ENCODE results near the gene GCK.

Gene GCK

GRCh38 chr7:44123190-44124003, 65.8 kb downstream of the GCK start, which contains the start of gene POLD2:
POLD2 (minus strand) TSS chr7:44123548; CDS start chr7:44122053, 1,495 bp downstream.
- peak; percentile 98 for ATAC-seq (ENCODE audit: insufficient read depth, low read depth)
- Histone ChIP-seq H3K79me2 (ENCODE audit: insufficient read depth, low read length) (peaks cover 49% of the 10 kb centered on the region), H3K27me3 (ENCODE audit: insufficient read depth, low read length, poor library complexity) (no peaks in the 10 kb centered on the region), H3K4me1 (ENCODE audit: insufficient read depth, low read length) (peaks cover 49% of the 10 kb centered on the region), H2AFZ (ENCODE audit: low read depth, low read length) (peak within 1 kb of the TSS; percentile 82), H3K4me3 (ENCODE audit: low read depth in 1 of 2, low read length in 2 of 2) (peak within 1 kb of the TSS; percentile 66 to 77), H3K36me3 (ENCODE audit: insufficient read depth, low read length) (peaks cover 34% of the 10 kb centered on the region), H3K9ac (ENCODE audit: low read depth, low read length) (peak within 1 kb of the TSS; percentile 67), H3K4me2 (ENCODE audit: insufficient read depth, low read length) (peak within 1 kb of the TSS; percentile 95), H3K9me3 (ENCODE audit: insufficient read depth, low read length, severe bottlenecking) (no peaks in the 10 kb centered on the region), H4K20me1 (ENCODE audit: insufficient read depth, low read length) (peaks cover 15% of the 10 kb centered on the region; the same call in 1 of the 2 replicates), H3K27ac (ENCODE audit: low read length) (peak within 1 kb of the TSS; percentile 75)
- TF ChIP-seq CTCF (IDR thresholded peaks at IDR 0.05; ENCODE audit: borderline replicate concordance, extremely low read depth, low read length, poor library complexity, severe bottlenecking) (peak; percentile 18), EZH2 (IDR thresholded peaks at IDR 0.05; ENCODE audit: borderline replicate concordance, low read depth, low read length, severe bottlenecking) (no peak)
- peak; percentile 99 for DNase-seq

- H3K27ac ChIP-seq (ENCODE audit: low read length): peak overlapping the region; percentile 75
- H3K9me3 ChIP-seq (ENCODE audit: insufficient read depth, low read length, severe bottlenecking): no peaks in the 10 kb centered on the region
- peaks cover 54% of the 10 kb centered on the region for H3K79me2 ChIP-seq (ENCODE audit: insufficient read depth, low read length)
- H3K9ac ChIP-seq (ENCODE audit: low read depth, low read length): peak overlapping the region; percentile 67
- ATAC-seq (ENCODE audit: insufficient read depth, low read depth): no peak
- DNase-seq: no peak
- no peaks in the 10 kb centered on the region for H3K27me3 ChIP-seq (ENCODE audit: insufficient read depth, low read length, poor library complexity)
- TF ChIP-seq CTCF (IDR thresholded peaks at IDR 0.05; ENCODE audit: borderline replicate concordance, extremely low read depth, low read length, poor library complexity, severe bottlenecking): no peak
- no peak for TF ChIP-seq EZH2 (IDR thresholded peaks at IDR 0.05; ENCODE audit: borderline replicate concordance, low read depth, low read length, severe bottlenecking)
- H2AFZ ChIP-seq (ENCODE audit: low read depth, low read length): no peak overlapping the region
- H3K4me2 ChIP-seq (ENCODE audit: insufficient read depth, low read length): peak overlapping the region; percentile 95
- peak overlapping the region; percentile 66 to 77 for H3K4me3 ChIP-seq (ENCODE audit: low read depth in 1 of 2, low read length in 2 of 2)
- peaks cover 21% of the 10 kb centered on the region; the same call in 1 of the 2 replicates for H4K20me1 ChIP-seq (ENCODE audit: insufficient read depth, low read length)
- H3K4me1 ChIP-seq (ENCODE audit: insufficient read depth, low read length): peaks cover 49% of the 10 kb centered on the region
- H3K36me3 ChIP-seq (ENCODE audit: insufficient read depth, low read length): peaks cover 42% of the 10 kb centered on the region
These were observed 66.7 kb downstream of the GCK start for GRCh38 chr7:44122529-44122928.

- peak overlapping the region; percentile 66 to 77; a peak in 3 of 4 replicates for H3K4me3 ChIP-seq (ENCODE audit: low read depth in 1 of 2, low read length in 2 of 2)
- peak overlapping the region; percentile 95 for H3K4me2 ChIP-seq (ENCODE audit: insufficient read depth, low read length)
- peaks cover 24% of the 10 kb centered on the region; the same call in 1 of the 2 replicates for H4K20me1 ChIP-seq (ENCODE audit: insufficient read depth, low read length)
- no peaks in the 10 kb centered on the region for H3K27me3 ChIP-seq (ENCODE audit: insufficient read depth, low read length, poor library complexity)
- H3K79me2 ChIP-seq (ENCODE audit: insufficient read depth, low read length): peaks cover 57% of the 10 kb centered on the region
- no peak for DNase-seq
- peak overlapping the region; percentile 67 for H3K9ac ChIP-seq (ENCODE audit: low read depth, low read length)
- TF ChIP-seq CTCF (IDR thresholded peaks at IDR 0.05; ENCODE audit: borderline replicate concordance, extremely low read depth, low read length, poor library complexity, severe bottlenecking) (no peak), EZH2 (IDR thresholded peaks at IDR 0.05; ENCODE audit: borderline replicate concordance, low read depth, low read length, severe bottlenecking) (no peak)
- ATAC-seq (ENCODE audit: insufficient read depth, low read depth): no peak
- H3K27ac ChIP-seq (ENCODE audit: low read length): peak overlapping the region; percentile 51
- H3K9me3 ChIP-seq (ENCODE audit: insufficient read depth, low read length, severe bottlenecking): no peaks in the 10 kb centered on the region
- no peak overlapping the region for H2AFZ ChIP-seq (ENCODE audit: low read depth, low read length)
- H3K36me3 ChIP-seq (ENCODE audit: insufficient read depth, low read length): peaks cover 49% of the 10 kb centered on the region
- peaks cover 49% of the 10 kb centered on the region for H3K4me1 ChIP-seq (ENCODE audit: insufficient read depth, low read length)
These were observed 67.3 kb downstream of the GCK start for GRCh38 chr7:44121761-44122420.

Measured in DND-41 (cell line).